NCI-H446 (cell line): ENCODE results near the gene GIMAP1.

Source experiments
- DNase-seq, 2 experiments: peaks; one replicate each; lab custom pipeline; 2025; lab: John Stamatoyannopoulos, UW

The GIMAP1 gene

DNA sequence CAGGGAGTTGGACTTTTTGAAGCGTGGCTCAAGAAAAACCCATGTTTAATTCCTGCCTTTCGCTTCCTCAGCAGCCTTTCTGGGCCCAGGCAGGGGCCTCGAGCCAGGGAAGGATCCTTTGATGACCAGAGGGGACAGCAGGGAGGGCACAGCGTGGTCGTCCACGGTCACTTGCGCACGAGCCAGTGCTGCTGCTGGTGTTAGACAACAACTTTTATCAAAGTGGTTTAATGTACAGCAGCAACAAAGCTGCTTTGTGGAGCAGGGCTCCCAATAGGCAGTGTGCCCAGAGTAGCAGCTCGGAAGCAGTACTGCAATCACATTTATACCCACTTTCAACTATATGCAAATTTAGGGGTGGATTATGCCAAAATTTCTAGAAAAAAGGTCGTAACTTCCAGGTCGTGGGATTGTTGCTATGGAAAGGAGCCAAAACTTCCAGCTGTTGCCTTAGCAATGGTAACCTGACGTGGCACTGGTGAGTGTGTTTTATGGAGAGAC, 6.1 kb downstream of the GIMAP1 start:
- no peak for DNase-seq

DNA sequence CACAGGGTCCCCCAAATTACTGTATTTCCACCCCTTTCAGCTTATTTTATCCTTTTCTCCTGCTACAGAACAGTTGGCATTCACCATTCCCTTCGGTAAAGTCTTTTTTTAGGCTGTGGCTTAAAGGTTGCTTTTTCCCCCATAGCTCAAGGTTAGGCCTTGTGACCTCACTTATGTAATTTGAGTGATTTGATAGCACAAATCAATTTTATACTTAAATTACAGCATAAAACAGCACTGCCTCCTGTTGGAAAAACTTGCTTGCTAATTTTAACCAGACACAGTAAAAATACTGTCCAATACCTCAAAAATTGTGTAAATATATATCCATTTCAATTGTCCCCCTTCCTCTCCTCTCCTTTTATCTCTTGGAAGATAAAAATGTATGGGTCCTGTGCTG, 7.1 kb downstream of the GIMAP1 start:
- DNase-seq: no peak

DNA sequence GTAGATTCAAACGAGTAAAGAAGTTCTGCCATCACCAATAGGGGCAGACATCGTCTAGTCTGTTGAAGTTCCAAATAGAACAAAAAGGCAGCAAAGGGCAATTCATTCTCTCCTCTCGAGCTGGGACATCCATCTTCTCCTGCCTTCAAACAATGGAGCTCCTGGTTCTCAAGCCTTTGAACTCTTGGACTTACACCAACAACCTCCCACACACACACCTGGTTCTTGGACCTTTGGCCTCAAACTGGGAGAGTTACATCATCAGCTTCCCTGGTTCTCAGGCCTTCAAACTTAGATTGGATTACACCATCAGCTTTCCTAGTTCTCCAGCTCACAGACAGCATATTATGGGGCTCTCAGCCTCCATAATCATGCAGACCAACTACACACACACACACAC, 11.0 kb downstream of the GIMAP1 start:
- no peak for DNase-seq

DNA sequence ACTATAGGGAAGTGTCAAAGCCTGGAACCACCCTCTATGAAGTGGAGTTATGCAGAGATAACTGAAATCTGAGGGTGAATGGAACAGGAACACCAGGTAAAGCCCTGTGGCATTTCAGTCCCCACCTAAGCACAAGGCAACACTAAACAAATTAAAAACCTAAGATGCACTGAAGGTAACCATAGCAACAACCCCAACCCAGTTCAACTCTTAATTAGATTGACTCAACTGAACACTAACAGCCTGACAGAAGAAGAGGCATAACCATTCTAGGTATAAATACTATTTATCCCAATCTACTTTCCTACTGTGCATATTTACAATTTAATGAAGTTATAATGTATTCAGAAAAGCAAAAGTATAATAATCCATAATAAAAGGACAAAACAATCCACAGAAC, 11.6 kb downstream of the GIMAP1 start:
- no peak for DNase-seq

DNA sequence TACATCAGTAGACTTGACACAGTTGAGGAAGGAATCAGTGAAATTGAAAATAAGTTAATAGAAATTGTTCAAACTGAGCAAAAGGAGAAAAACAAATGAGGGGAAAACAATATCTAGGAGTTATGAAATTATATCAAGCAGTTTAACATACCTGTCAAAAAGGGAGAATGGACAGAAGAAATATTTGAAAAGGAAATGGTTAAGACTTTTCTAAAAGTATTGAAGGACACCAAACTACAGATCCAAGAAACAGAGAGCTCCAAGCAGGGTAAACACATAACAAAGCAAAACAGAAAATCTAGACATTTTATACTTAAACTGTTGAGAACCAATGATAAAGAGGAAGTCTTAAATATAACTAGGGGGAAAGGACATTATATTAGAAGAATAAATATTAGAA, 12.2 kb downstream of the GIMAP1 start:
- no peak for DNase-seq

DNA sequence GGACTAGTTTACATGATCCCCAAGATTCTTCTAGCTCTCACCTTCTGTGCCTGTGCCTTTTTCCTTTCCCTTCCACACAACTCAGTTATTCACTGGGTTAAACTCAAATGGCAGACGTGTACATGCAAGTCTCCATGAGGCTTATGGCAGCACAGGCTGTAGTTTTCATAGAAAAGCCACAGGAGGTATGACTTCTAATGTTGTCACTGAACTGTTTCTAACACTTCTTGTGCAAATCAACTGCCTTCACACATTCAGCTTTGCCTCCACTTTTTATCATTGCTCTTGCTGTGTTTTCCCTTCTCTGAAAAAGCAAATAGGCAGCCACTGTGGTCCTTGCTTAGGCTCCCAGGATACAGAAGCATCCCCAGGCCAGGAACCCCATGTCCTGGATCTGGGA, 15.5 kb downstream of the GIMAP1 start:
- no peak for DNase-seq

DNA sequence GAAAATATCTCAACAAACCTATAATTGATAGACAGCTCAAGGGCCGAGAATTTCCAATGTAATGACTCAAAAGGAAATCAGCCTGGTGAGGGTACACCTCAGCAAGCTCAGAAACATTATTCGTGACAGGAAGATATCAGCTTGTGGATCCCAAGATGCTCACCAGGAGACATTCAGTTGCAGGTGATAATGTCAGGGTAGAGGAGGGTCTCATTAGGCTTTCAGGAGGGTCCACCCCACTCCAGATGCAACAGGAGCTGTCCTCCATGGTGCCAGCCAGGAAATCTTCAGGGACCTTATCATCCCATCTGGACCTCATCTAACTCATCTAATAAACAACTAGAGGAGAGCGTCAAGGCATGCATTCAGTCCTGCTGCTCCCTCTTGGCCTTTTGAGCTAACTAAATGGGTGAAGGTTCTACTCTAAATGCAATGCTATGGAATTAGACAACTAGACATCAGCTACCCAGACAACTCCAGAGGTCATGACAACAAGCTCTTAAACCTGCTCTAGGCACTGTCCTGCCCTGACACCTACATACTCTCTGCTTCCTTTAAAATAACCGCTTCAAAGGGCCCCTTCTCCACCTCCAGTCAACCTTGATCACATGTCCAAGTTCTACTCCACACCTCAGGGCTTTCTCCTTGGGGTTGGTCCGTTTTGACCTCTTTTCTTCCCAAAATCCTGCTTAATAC, 16.5 kb downstream of the GIMAP1 start:
- DNase-seq: no peak

DNA sequence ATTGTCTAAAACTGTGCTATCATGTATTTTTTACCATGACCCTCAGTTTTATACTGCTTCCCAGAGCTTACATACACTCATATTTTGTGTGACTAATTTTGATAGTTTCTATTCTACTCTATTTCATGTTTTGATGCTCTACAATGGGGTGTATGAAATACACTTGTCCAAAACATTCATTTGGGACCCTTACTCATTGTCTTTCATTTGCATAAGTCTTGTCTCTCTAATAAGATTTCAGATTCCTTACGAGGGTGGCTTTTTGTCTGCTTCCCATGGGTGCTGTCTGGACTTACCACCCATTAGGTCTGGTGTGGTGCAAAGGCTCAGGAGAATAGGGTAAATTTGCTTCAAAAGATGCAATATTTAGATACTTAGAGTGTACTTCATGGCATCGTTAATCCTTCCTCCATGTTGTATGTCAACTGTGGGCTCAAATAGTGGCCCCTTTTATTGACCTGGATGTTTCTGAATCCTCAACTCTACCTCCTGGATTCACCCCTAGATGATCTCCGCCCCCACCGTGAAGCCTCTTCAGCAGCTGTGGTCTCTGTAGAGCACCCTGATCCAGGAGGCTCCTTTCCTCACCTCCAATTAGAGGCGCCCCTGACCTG, 17.2 kb downstream of the GIMAP1 start:
- no peak for DNase-seq

DNA sequence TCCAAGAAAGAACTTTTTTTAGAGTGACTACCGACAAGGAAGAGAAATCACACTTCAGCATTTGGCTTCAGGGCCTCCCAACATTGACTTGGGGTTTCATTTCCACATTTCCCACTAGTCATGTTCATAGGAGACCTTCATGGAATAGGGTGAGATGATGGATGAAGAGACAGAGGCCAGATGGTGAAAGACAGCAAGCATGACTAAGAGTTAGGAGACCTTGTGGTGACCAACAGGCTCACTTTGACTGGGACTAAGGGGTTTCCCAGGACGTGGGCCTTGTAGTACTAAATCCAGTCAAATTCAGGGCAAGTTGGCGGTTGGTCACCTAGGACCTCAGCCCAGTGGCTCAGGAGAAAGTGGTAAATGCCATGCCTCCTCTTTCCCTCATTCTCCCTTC, 17.8 kb downstream of the GIMAP1 start:
- DNase-seq: no peak

DNA sequence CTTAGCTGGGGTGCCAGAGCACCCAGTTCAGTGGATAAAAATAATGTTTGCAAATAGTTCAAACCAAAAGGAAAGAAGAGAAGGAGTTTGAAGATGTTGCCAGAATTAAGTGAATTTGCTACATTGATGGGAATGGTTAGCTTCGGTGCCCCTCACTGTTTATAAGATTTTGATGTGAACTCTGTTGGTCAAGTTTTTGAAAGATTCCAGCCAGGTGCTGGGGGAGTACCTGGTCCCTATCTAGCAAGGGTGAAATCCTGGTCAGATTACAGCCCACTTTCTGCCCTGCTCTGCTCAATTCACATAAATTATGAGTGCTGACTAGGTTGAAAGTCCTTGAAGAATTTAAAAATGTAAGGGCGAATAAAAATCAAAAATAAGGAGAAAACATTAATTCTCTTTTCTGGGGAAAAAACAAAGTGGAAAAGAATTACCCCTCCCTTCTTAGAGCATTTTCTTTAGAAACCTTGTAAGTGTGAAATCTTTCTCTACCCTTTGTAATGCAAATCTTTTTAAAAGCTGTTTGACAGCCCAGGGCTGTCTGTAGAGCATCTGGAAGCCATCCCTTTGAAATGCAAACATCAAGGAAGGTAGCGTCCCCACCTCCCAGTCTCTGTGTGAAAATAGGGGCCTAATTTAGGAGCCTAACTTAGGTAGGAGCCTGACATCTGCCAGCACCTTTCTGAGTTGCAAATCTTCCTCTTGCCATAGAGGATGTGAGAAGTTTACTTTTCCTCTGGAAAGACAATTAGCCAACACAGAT, 19.4 kb downstream of the GIMAP1 start:
- no peak for DNase-seq

DNA sequence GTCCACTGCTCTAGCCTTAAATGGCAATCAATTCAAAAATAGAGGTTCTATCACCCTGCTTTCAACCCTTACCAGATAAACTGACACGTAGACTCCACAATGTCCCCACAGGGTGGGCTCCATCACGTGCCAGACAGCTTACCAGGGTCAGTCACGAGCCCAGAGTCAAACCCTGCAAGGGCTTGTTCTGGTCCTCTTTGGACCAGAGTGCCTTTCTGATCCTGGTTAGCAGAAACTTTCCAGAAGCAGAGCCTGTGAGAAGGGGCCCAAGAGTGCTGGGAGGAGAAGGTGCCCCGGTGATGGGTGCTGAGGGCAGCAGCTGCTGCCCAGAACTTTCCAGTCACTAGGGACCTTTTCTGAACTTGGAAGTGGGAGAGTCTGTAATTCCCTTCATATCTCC, 20.5 kb downstream of the GIMAP1 start:
- DNase-seq: no peak

DNA sequence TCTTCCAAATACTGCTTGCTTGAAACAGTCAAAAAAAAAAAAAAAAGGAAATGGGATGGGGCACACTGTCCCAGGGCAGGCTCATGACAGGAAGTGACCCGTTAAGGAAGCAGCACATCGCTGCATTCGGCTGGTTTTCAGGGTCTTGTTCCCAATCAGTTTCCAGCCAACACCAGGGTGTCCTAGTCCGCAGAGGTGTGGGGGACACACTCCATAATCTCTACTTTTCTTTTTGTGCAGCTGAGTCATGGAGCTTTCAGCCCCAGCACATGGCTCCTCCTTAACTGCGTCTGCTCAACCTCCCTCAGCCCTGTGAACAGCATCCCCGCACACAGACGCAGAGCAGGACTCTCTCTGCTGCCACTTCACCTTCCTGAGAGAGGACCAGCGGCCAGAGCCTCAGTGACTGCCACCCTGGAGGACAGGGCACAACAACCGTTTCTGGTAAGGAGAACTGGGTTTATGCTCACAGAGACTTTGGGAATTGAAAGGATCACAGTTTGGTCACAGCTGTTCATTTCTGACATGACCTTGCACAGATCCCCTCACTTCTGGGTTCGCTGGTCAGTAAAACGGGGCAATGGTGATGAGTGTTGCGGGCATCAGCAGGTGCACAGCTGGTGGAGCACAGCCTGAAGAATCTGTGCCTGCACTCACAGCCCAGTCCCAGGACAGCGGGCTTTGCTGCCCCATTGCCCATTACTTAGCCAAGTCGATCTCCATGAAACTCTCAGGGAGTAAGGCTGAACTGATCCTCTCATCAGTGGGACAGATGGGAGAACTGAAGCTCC, 21.0 kb downstream of the GIMAP1 start, which contains the start of gene GIMAP5:
Gene GIMAP5 (plus strand): TSS at position 154 of the 791 bp plus-strand sequence. CDS start 3,467 bp downstream, outside the sequence.
- DNase-seq: no peak

DNA sequence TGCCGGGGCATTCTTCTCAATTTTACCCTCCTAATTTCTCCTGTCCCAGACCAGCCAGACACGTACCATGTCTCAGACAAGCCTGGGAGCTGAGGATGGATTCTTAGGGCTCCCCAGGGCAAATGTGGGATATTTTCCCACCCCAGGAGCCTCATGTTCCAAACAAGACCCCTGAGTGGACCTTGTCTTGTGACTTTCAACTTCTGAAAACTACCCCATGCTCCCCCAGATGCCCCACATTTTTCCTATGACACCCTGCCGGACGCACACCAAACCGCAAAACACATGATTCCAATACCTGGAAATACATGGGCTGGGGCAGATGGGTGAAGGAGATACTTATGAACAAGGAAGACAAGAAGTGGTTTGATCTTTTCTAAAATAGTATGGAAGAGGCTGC, 21.7 kb downstream of the GIMAP1 start:
- DNase-seq: no peak

DNA sequence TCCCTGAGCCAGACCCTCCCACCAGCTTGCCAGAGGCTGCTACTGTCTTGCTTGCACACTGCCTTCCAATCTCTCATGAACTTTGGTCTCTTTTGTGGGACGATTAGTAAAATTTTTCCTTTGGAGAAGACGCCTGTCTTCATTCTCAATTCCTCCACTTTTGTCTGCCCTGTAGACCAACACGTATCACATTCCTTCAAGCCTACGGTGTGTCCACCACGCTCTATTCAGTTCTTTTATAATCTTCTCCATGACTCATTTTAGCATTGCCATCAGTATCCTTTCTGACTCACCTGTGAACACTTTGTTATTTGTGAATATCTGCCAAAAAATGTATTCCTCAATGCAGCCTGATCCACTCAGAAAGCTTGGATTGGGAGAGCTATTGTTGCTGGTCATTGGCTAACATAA, 22.2 kb downstream of the GIMAP1 start:
- DNase-seq: no peak

DNA sequence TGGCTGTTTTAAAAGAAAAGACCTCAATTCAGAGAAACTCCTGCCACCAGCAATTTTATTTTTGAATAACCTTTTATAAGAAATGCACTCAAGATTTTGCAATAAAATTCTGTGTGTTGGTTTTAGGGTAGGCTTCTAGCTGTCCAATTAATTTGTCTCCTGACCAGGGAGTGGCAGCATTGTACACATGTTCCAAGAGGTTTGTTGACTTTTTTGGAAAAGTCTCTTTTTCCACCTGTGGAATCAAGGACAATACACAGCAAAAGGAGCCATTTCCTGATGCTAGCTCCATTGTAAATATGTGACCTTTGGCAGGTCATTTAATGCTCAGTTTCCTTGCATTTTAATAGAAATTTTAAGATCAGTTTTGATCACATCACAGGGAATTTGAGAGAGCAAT, 22.6 kb downstream of the GIMAP1 start:
- no peak for DNase-seq

DNA sequence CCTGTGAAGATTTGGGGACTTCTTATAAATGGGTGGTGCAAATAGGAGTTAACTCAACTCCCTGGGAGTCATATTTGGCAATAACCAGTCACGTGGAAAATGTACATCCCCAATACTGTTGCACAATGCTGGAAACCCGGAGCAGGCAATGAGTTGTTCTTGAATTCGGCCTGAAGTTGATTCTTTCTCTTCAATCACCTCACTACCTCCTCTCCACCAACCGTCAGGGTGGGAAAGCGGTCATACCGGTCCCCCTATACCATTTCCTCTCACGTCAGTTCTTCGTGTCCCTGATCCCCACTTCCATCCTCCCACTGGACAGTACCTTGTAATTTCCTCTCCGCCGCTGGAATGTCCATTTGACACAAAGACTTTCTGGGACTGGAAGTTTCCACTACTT, 23.6 kb downstream of the GIMAP1 start:
- no peak for DNase-seq

DNA sequence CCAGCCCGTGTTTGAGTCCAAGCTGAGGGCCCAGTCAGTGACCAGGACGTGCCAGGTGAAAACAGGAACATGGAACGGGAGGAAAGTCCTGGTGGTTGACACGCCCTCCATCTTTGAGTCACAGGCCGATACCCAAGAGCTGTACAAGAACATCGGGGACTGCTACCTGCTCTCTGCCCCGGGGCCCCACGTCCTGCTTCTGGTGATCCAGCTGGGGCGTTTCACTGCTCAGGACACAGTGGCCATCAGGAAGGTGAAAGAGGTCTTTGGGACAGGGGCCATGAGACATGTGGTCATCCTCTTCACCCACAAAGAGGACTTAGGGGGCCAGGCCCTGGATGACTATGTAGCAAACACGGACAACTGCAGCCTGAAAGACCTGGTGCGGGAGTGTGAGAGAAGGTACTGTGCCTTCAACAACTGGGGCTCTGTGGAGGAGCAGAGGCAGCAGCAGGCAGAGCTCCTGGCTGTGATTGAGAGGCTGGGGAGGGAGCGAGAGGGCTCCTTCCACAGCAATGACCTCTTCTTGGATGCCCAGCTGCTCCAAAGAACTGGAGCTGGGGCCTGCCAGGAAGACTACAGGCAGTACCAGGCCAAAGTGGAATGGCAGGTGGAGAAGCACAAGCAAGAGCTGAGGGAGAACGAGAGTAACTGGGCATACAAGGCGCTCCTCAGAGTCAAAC, 26.0 kb downstream of the GIMAP1 start:
- DNase-seq: no peak

DNA sequence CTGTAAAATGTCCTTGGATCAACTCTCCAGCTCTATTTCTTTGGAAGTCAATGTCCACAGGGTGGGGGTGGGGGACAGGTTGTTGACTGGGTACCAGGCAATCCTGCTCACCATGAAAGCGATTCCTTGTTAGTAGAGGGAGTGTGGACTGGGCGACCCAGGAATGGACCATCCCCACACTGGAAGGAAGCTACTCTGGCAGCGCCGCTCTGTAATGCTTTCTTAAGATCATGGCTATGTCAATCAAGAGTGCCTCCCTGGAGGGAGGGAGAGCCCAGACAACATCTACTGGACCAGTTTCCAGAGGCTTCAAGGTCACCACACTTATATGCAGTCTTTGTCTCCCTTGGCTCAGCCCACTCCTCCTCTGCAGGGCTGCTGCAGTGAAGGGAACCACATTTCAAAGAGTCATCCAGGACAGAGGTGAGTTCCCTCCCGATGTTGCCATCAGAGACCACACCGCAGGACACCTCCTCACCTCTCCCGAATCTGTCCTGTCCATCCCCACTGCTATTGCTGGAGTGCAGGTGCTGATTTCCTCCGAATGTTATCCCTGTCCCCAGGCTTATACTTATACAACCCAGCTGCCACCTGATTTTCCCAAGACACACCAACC, 27.7 kb downstream of the GIMAP1 start:
- no peak for DNase-seq

DNA sequence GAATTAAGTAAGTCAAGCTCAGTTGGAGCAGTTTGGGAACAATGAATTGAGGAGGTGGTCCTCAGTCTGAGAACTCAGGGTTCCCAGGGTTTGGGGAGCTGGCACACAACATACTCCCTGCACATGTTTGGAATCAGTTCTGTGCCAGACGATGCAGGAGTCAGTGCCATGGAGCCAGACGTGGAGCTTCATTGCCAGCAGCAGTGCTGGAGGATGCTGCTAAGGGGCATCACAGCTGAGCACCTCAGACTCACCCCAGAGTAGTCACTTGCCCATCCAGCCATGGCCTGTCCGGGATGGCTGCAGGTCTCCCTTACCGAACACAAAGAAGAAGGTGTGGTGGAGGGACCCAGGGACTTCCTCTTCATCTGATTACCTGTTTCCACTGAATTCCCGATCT, 28.7 kb downstream of the GIMAP1 start:
- no peak for DNase-seq

DNA sequence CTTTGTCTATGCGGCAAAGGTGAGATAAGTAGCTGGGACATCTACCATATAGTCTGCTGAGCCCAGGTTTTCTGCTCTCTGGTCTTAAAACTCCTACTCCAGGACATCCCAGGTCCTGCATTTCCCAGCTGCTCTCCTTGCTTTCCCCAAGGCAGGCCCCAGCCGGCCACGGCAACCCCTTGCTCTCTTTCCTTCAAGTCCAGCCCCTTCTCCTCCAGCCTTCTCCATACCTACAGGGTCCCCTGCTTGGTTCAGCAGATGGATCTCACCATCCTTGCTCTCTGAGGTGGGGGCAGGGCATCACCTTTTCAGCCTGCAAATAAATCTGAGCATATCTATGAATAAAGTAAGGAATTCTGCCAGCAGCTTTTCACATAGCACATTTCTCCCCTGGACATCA, 29.5 kb downstream of the GIMAP1 start:
- DNase-seq: no peak

DNA sequence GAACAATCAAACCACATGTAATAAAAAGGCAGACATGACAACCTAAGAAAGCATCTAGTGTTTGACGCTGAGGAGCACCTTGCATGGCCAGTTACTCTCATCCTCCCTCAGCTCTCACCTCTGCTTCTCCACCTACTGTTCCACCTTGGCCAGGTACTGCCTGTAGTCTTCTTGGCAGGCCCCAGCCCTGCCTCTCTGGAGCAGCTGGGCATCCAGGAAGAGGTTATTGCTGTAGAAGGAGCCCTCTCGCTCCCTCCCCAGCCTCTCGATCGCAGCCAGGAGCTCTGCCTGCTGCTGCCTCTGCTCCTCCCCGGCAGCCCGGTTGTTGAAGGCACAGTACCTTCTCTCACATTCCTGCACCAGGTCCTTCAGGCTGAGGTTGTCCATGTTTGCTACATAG, 30.5 kb downstream of the GIMAP1 start:
- DNase-seq: no peak
